Activated T-helper 9 cell treated with anti-CD3 and anti-CD28 coated beads, Interleukin-2, amount 50 U/mL, for 16 hours (primary cell): ENCODE data around the gene SLC37A1.
A peak's percentile ranks its signal among the peaks of the same experiment; 100 is the strongest.

Experiments
- DNase-seq: peaks from one replicate; pipeline ENCODE4 v3.0.0-alpha.2; 2020; ENCODE audit warnings: low read depth

SLC37A1 gene

GRCh38 chr21:42507418-42507817 lies 6.2 kb upstream of the SLC37A1 start:
- no peak for DNase-seq

GRCh38 chr21:42508371-42508770 lies 5.3 kb upstream of the SLC37A1 start:
- no peak for DNase-seq

- DNase-seq: no peak
Observed at GRCh38 chr21:42509244-42509643, 4.4 kb upstream of the SLC37A1 start.

- DNase-seq: no peak
Observed at GRCh38 chr21:42512346-42513034, 1.2 kb upstream of the SLC37A1 start.

GRCh38 chr21:42513985-42514882 lies 582 bp downstream of the SLC37A1 start:
- peak; percentile 61 for DNase-seq

- DNase-seq: no peak
Observed at GRCh38 chr21:42514883-42515228, 1.2 kb downstream of the SLC37A1 start.

- no peak for DNase-seq
Observed at GRCh38 chr21:42515708-42516502, 2.3 kb downstream of the SLC37A1 start.

- DNase-seq: no peak
Observed at GRCh38 chr21:42518215-42518614, 4.6 kb downstream of the SLC37A1 start.

- DNase-seq: no peak
Observed at GRCh38 chr21:42518626-42519025, 5.0 kb downstream of the SLC37A1 start.

- no peak for DNase-seq
Observed at GRCh38 chr21:42520628-42521253, 7.1 kb downstream of the SLC37A1 start.

- DNase-seq: no peak
Observed at GRCh38 chr21:42521384-42521783, 7.7 kb downstream of the SLC37A1 start.

GRCh38 chr21:42521805-42522204 lies 8.2 kb downstream of the SLC37A1 start:
- no peak for DNase-seq

- no peak for DNase-seq
Observed at GRCh38 chr21:42522271-42522670, 8.6 kb downstream of the SLC37A1 start.

GRCh38 chr21:42522771-42523170 lies 9.1 kb downstream of the SLC37A1 start:
- DNase-seq: no peak

- DNase-seq: no peak
Observed at GRCh38 chr21:42523211-42523610, 9.6 kb downstream of the SLC37A1 start.

GRCh38 chr21:42523941-42524340 lies 10.3 kb downstream of the SLC37A1 start:
- no peak for DNase-seq

GRCh38 chr21:42524341-42525028 lies 10.8 kb downstream of the SLC37A1 start:
- no peak for DNase-seq

- DNase-seq: no peak
Observed at GRCh38 chr21:42525029-42525581, 11.5 kb downstream of the SLC37A1 start.

GRCh38 chr21:42525676-42526378 lies 12.2 kb downstream of the SLC37A1 start:
- no peak for DNase-seq

- DNase-seq: no peak
Observed at GRCh38 chr21:42526379-42526727, 12.7 kb downstream of the SLC37A1 start.

- no peak for DNase-seq
Observed at GRCh38 chr21:42527127-42527488, 13.5 kb downstream of the SLC37A1 start.
